HCEC 1CT (cell line): ENCODE measurements around the gene NT5DC1.

Source experiments
- DNase-seq: peaks from one replicate; pipeline ENCODE4 v3.0.0-alpha.2; 2017

The NT5DC1 gene

GRCh38 chr6:116144605-116145004, 44.0 kb downstream of the NT5DC1 start:
- peak; percentile 79 for DNase-seq

- no peak for DNase-seq
Observed at GRCh38 chr6:116145803-116146675, 45.4 kb downstream of the NT5DC1 start.

- DNase-seq = no peak
Observed at GRCh38 chr6:116152620-116153019, 52.0 kb downstream of the NT5DC1 start.

GRCh38 chr6:116154887-116155286, 54.2 kb downstream of the NT5DC1 start:
- no peak for DNase-seq

- DNase-seq = no peak
Observed at GRCh38 chr6:116156405-116157326, 56.0 kb downstream of the NT5DC1 start.

GRCh38 chr6:116157391-116157790, 56.7 kb downstream of the NT5DC1 start:
- no peak for DNase-seq

GRCh38 chr6:116158641-116159040, 58.0 kb downstream of the NT5DC1 start:
- peak; percentile 49 for DNase-seq

GRCh38 chr6:116159782-116160524, 59.3 kb downstream of the NT5DC1 start:
- peak; percentile 77 for DNase-seq

- no peak for DNase-seq
Observed at GRCh38 chr6:116165596-116165995, 64.9 kb downstream of the NT5DC1 start.

- DNase-seq = no peak
Observed at GRCh38 chr6:116166369-116166768, 65.7 kb downstream of the NT5DC1 start.

GRCh38 chr6:116168148-116168547, 67.5 kb downstream of the NT5DC1 start:
- no peak for DNase-seq

- no peak for DNase-seq
Observed at GRCh38 chr6:116169880-116170279, 69.2 kb downstream of the NT5DC1 start.

GRCh38 chr6:116170358-116171057, 69.9 kb downstream of the NT5DC1 start:
- no peak for DNase-seq

- DNase-seq = no peak
Observed at GRCh38 chr6:116173928-116174327, 73.3 kb downstream of the NT5DC1 start.

- no peak for DNase-seq
Observed at GRCh38 chr6:116175344-116175743, 74.7 kb downstream of the NT5DC1 start.

GRCh38 chr6:116176596-116176995, 75.9 kb downstream of the NT5DC1 start:
- DNase-seq = no peak

- no peak for DNase-seq
Observed at GRCh38 chr6:116180375-116180774, 79.7 kb downstream of the NT5DC1 start.

GRCh38 chr6:116189472-116189871, 88.8 kb downstream of the NT5DC1 start:
- no peak for DNase-seq

GRCh38 chr6:116190550-116190949, 89.9 kb downstream of the NT5DC1 start:
- peak; percentile 20 for DNase-seq

- DNase-seq = no peak
Observed at GRCh38 chr6:116191881-116192280, 91.2 kb downstream of the NT5DC1 start.

- DNase-seq = no peak
Observed at GRCh38 chr6:116192786-116193185, 92.1 kb downstream of the NT5DC1 start.

- no peak for DNase-seq
Observed at GRCh38 chr6:116196841-116197240, 96.2 kb downstream of the NT5DC1 start.
